ENCODE data around the gene LYPD6B.

The LYPD6B gene

GRCh38 chr2:149221002-149221401 lies 182.5 kb downstream of the LYPD6B start:
- H2AFZ ChIP-seq (ENCODE audit: low read length): no peak overlapping the region
- H3K4me2 ChIP-seq (ENCODE audit: low read depth, low read length): no peak overlapping the region
- no peaks in the 10 kb centered on the region for H3K9me2 ChIP-seq (replicated peaks; ENCODE audit: insufficient read depth, low read length)
- H3K9ac ChIP-seq (ENCODE audit: low read length): no peak overlapping the region
- H4K20me1 ChIP-seq (ENCODE audit: insufficient read depth, low read length): no peaks in the 10 kb centered on the region
- H3K4me1 ChIP-seq (ENCODE audit: low read length): no peaks in the 10 kb centered on the region
- H3K4me3 ChIP-seq (ENCODE audit: low read length): no peak overlapping the region
- no peaks in the 10 kb centered on the region for H3K79me2 ChIP-seq (ENCODE audit: low read length)
- no peak for DNase-seq
- H3K9me3 ChIP-seq (replicated peaks; ENCODE audit: insufficient read depth, low read length): no peaks in the 10 kb centered on the region
- no peaks in the 10 kb centered on the region for H3K36me3 ChIP-seq (replicated peaks; ENCODE audit: insufficient read depth, low read length)
- no peaks in the 10 kb centered on the region for H3K27me3 ChIP-seq (replicated peaks; ENCODE audit: insufficient read depth, low read length)
- no peak for TF ChIP-seq EZH2 (optimal IDR thresholded peaks at IDR 0.05; ENCODE audit: low read depth, low read length)
- no peak for TF ChIP-seq EZH2phosphoT487 (IDR thresholded peaks at IDR 0.05; ENCODE audit: low read length)
- TF ChIP-seq CTCF (IDR thresholded peaks at IDR 0.05; ENCODE audit: low read length): no peak
- no peak overlapping the region for H3K27ac ChIP-seq (ENCODE audit: low read length)
- H3F3A ChIP-seq (ENCODE audit: insufficient read depth, low read length): no peaks in the 10 kb centered on the region

GRCh38 chr2:149221898-149222297 lies 183.4 kb downstream of the LYPD6B start:
- no peaks in the 10 kb centered on the region for H3F3A ChIP-seq (ENCODE audit: insufficient read depth, low read length)
- H4K20me1 ChIP-seq (ENCODE audit: insufficient read depth, low read length): no peaks in the 10 kb centered on the region
- H3K79me2 ChIP-seq (ENCODE audit: low read length): no peaks in the 10 kb centered on the region
- no peak for DNase-seq
- H3K36me3 ChIP-seq (replicated peaks; ENCODE audit: insufficient read depth, low read length): no peaks in the 10 kb centered on the region
- no peak overlapping the region for H3K27ac ChIP-seq (ENCODE audit: low read length)
- H3K4me1 ChIP-seq (ENCODE audit: low read length): no peaks in the 10 kb centered on the region
- no peak overlapping the region for H3K4me2 ChIP-seq (ENCODE audit: low read depth, low read length)
- H2AFZ ChIP-seq (ENCODE audit: low read length): no peak overlapping the region
- no peaks in the 10 kb centered on the region for H3K9me3 ChIP-seq (replicated peaks; ENCODE audit: insufficient read depth, low read length)
- no peaks in the 10 kb centered on the region for H3K9me2 ChIP-seq (replicated peaks; ENCODE audit: insufficient read depth, low read length)
- TF ChIP-seq EZH2phosphoT487 (IDR thresholded peaks at IDR 0.05; ENCODE audit: low read length): no peak
- no peak for TF ChIP-seq EZH2 (optimal IDR thresholded peaks at IDR 0.05; ENCODE audit: low read depth, low read length)
- no peak for TF ChIP-seq CTCF (IDR thresholded peaks at IDR 0.05; ENCODE audit: low read length)
- no peaks in the 10 kb centered on the region for H3K27me3 ChIP-seq (replicated peaks; ENCODE audit: insufficient read depth, low read length)
- H3K9ac ChIP-seq (ENCODE audit: low read length): no peak overlapping the region
- H3K4me3 ChIP-seq (ENCODE audit: low read length): no peak overlapping the region

- Histone ChIP-seq H3K9me2 (replicated peaks; ENCODE audit: insufficient read depth, low read length) (no peaks in the 10 kb centered on the region), H3K4me3 (ENCODE audit: low read length) (no peak overlapping the region), H3F3A (ENCODE audit: insufficient read depth, low read length) (no peaks in the 10 kb centered on the region), H4K20me1 (ENCODE audit: insufficient read depth, low read length) (no peaks in the 10 kb centered on the region), H3K79me2 (ENCODE audit: low read length) (no peaks in the 10 kb centered on the region), H3K9me3 (replicated peaks; ENCODE audit: insufficient read depth, low read length) (no peaks in the 10 kb centered on the region), H2AFZ (ENCODE audit: low read length) (no peak overlapping the region), H3K4me2 (ENCODE audit: low read depth, low read length) (no peak overlapping the region), H3K9ac (ENCODE audit: low read length) (no peak overlapping the region), H3K27ac (ENCODE audit: low read length) (no peak overlapping the region), H3K36me3 (replicated peaks; ENCODE audit: insufficient read depth, low read length) (no peaks in the 10 kb centered on the region), H3K4me1 (ENCODE audit: low read length) (no peaks in the 10 kb centered on the region), H3K27me3 (replicated peaks; ENCODE audit: insufficient read depth, low read length) (no peaks in the 10 kb centered on the region)
- no peak for DNase-seq
- no peak for TF ChIP-seq CTCF (IDR thresholded peaks at IDR 0.05; ENCODE audit: low read length)
- TF ChIP-seq EZH2 (optimal IDR thresholded peaks at IDR 0.05; ENCODE audit: low read depth, low read length): no peak
- TF ChIP-seq EZH2phosphoT487 (IDR thresholded peaks at IDR 0.05; ENCODE audit: low read length): no peak
These were observed 185.1 kb downstream of the LYPD6B start for GRCh38 chr2:149223472-149224095.
